GM12801 (cell line): ENCODE data around the gene LRRC26.

Experiments
- CTCF ChIP-seq: IDR thresholded peaks from one replicate; pipeline ENCODE4 v1.5.1; 2011; ENCODE audit warnings: control low read depth; ENCODE audit not compliant: insufficient read length; ENCODE audit errors: extremely low read depth

Gene LRRC26

GRCh38 chr9:137185921-137186320 lies 16.1 kb upstream of the LRRC26 start:
- no peak for TF ChIP-seq CTCF

GRCh38 chr9:137184881-137185660 lies 15.2 kb upstream of the LRRC26 start:
- TF ChIP-seq CTCF, result no peak

- TF ChIP-seq CTCF, result no peak
These were observed 14.2 kb upstream of the LRRC26 start for GRCh38 chr9:137183980-137184595.

- no peak for TF ChIP-seq CTCF
These were observed 13.0 kb upstream of the LRRC26 start for GRCh38 chr9:137182836-137183235.

GRCh38 chr9:137181680-137182079 lies 11.8 kb upstream of the LRRC26 start:
- no peak for TF ChIP-seq CTCF

- TF ChIP-seq CTCF, result no peak
These were observed 10.6 kb upstream of the LRRC26 start for GRCh38 chr9:137180491-137180890.

- no peak for TF ChIP-seq CTCF
These were observed 9.9 kb upstream of the LRRC26 start for GRCh38 chr9:137179761-137180160.
